GM19324 (cell line): ENCODE measurements around the gene MAP3K4.
"Not testable (repeated sequence)": the region's sequence is repeated elsewhere in the genome, so short reads cannot be mapped to it uniquely, and the experiment has no call there.

Source experiments
- ATAC-seq: cut with Tn5 transposase; IDR thresholded peaks from one replicate; pipeline ENCODE4 v1.9.1; 2021; ENCODE audit warnings: mild to moderate bottlenecking, moderate library complexity; ENCODE audit not compliant: unreplicated experiment, low FRiP score

The MAP3K4 gene

DNA sequence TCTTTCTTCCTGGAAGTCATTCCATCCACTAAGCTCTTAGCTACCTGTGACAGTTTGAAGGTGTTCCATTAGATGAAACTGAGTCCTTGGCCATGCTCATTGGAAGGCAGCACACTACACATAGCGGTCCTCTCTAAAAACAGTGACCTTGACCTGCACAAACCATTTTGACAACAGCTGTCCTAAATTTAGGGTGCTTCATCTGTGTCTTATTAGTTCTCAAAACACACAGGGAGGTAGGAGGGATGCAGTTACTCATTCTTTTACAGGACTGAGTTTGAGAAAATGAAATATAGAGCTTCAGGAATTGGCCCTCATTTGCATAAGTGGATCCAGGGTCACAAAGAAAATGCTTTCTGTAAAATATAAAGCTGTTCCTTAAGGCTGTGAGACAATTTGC lies 20.4 kb upstream of the MAP3K4 start:
- no peak for ATAC-seq

DNA sequence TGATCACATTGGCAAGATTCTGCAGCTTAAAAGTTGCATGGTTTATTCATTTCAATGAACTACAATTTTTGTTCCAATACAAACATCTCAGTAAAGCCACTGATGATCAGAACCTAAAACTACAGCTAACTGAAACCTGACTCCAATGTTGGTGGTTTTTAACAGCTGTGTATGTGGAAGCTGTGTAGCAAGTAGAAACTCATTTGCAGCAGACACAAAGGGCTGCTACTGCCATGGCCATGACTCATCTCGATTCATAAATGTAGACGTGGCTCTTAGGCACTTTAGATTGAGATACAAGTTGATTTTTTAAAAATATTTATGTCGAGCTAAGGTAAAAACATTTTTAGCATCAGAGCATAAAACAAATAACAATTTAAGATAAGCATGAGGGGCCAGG lies 19.5 kb upstream of the MAP3K4 start:
- no peak for ATAC-seq

DNA sequence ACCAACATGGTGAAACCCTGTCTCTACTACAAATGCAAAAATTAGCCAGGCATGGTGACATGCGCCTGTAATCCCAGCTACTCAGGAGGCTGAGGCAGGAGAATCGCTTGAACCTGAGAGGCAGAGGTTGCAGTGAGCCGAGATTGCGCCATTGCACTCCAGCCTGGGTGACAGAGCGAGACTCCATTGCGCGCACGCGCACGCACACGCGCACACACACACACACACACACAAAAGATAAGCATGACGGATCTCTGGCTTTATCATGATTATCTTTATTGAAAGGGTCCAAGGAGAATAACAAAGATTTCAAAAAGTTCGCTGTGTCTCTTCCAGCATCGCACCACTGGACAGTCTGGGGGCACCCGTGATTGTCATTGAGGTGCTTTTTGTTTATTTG lies 19.0 kb upstream of the MAP3K4 start:
- ATAC-seq: not testable (repeated sequence)

DNA sequence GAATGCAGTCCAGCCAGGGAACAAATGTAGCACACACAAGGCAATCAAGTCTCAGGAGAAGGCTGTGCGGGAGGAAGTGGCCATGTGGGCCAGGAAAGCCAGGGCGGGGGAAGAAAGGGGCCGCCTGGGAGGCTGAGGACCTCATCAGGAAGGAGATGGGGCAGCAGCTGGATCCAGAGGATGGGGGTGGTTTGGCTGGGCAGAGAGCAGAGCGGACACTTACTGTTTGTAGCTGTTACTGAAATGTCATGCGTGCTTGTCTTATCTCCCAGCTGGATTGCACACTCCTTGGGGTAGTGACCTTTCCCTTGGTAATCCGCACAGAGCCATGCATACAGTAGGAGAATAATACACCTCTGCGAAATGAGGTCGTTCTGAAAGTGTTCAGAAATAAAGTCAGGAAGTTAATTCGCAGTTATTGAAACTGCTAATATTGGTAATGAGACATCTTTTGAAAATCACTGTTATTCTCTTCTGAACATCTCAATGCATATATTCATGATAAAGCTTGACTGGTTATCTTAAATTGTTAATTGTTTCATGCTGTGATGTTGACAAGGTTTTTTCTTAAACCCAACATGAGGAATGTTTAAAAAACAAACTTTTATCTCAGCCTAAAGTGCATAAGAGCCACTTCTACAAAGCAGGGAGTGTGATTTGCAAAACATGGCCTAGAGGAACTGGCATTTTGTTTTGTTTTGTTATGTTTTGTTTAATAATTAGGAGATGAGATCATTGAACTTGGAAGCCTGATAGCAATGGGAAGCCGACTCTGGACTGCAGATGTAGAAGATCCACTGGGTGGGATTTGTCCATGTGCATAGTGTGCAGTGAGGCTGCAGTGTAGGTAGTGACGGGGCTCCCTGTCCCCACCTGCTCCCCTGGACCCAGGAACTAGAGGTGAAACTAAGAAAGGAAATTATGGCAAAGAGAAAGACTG lies 18.0 kb upstream of the MAP3K4 start:
- no peak for ATAC-seq

DNA sequence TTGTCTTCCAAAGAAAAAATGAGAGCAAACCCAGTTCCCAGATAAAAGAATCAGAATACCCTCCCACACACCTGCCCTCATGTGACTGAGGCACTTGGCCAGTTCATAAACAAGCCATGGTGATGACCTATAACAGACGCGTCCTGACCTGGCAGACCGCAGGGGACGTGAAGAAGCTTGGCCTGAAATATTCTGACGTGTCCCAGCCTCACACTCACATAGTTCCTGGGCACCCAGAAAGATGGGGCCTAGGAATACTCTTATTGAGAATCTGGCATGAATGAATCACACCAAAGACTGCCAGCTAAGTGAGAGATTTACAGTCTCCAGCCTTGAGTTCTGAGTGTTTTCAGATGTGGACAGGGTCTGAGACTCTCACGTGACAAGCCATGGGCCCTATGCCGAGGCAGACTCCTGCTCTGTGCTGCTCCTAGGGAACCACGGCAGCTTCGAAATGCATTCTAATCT lies 17.2 kb upstream of the MAP3K4 start:
- no peak for ATAC-seq

DNA sequence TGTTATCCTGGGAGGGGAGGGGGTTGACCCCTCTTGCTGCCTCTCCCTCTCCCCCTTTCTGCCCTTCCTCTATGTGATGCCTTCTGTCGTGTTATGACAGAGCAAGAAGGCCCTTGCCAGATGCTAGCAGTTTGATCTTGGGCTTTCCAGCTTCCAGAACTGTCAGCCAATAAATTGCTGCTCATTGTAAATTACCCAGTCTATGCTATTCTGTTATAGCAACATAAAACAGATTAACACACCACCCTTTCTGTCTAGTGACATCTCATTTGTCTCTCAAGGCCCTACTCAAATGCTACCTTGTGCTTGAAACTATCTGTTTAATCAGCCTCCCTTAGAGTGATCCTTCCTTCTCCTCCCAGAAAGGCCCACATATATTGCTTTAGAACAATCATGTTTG lies 16.4 kb upstream of the MAP3K4 start:
- ATAC-seq: no peak

DNA sequence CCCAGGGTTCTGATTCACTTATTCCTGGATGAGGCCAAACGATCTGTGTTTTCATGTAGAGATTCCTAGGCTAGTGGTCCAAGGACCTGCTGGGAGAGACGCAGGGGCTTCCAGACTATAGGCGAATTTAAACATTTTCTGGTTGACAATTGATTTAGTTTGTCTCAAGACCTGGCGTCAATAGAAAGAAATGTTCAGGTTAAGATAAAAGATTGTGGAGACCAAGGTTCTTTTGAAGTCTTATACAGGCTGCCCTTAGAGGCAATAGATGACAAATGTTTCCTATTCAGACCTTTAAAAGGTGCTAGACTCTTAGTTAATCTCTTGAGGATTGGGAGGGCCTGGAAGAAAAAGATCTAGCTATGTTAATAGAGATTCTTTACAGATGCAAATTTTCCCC lies 15.6 kb upstream of the MAP3K4 start:
- not testable (repeated sequence) for ATAC-seq

DNA sequence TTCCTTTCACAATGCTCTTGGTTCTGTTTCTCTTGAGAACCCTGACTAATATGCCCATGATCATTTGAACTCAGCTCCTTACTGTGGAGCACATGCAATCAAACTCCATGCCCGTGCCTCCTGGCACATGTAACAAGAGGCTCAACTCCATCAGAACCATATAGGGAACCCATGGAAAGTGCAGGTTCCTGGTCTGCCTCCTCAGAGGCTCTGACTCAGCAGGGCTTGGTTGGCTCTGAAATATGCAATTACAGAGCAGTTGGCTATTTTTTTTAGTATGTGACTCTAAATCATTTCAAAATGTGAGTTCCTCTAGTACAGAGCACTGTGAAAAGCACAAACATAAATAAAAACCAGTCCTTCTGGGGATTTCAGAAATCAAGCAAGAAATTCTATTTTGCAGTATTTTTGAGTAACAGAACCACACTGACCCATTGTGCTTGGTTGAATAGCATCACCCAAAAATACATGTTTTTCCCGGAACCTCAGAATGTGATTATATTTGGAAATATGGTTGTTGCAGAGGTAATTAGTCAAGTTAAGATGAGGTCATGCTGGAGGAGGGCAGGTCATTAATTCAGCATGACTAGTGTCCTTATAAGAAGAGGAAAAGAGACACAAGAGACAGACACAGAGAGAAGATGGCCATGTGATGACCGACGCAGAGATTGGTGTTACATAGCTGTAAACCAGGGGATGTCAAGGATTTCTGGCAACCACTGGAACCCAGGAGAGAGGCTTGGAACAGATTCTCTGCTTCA lies 13.2 kb upstream of the MAP3K4 start:
- ATAC-seq: no peak

DNA sequence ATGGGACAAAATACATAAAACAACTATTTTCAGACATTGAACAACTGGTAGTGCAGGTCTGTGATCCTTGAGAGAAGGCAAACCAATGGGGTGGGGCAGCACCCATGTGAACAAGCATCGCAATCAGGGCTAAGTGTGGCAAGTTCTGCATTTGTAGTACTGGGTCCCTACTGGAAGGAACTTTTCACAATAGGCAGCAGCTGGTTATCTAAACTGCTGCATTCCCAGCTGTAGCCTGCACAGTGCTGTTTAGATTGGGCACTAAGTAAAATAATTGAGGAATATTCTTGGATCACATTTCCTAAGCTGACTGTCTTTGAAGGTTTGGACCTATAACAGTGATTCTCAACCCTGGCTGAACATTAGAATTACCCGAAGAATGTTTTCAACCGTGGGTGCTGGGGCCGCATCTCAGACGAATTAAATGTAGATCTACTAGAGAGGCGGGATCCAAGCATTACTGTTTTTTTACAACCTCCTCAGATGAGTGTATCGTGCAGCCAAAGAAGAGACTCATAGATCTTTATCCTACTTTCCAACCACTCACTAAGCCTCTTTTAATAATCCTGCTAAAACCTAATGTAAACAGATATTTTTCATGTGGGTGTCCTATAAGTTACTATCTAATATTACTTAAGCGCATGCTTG lies 12.4 kb upstream of the MAP3K4 start:
- ATAC-seq: no peak

DNA sequence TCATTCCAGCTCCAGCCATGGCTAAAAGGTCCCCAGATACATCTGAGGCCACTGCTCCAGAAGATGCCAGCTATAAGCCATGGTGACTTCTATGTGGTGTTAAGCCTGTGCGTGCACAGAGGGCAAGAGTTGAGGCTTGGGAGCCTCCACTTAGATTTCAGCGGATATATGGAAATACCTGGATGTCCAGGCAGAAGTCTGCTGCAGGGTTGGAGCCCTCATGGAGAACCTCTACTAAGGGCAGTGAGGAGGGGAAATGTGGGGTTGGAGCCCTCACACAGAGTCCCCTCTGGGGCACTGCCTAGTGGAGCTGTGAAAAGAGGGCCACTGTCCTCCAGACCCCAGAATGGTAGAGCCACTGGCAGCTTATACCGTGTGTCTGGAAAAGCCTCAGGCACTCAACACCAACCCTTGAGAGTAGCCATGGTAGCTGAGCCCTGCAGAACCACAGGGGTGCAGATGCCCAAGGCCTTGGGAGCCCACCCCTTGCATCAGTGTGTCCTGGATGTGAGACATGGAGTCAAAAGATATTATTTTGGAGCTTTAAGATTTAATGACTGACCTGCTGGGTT lies 8.1 kb upstream of the MAP3K4 start:
- ATAC-seq: not testable (repeated sequence)

DNA sequence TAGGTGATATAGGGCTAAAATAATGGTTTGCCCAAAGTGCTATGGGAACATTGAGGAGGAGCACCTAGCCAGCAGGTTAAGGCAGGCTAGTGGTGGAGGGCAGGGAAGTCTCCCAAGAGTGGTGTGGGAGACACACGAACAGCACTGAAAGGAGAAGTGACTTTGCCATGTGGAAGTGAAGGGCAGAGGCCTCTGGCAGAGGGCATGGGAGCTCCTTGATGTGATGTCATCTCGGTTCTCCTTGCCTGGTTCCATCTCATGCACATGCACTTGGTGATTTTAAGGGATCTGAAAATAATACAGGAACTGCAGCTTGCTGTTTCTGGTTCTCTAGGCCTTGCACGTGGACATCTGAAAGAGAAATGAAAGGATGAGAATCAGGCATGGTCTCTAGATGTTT lies 4.7 kb upstream of the MAP3K4 start:
- ATAC-seq: no peak

DNA sequence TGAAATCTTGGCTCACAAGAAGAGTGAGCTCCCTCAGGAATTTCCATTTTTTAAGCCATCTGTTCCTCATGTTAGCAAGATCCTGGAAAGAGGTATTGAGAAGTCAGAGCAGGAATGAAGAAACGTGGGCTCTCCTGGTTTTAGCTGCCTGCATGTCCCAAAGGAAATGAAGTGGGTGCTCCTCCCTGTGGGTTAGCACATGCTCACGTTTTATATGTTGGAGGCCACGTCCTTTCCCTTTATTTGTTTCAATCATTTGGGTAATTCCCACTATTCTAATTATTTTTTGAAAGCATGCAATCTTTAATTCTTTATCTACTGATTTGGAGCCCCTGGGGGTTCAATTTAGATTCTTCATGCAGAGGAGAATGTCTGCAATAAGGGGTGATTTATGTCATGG lies 4.3 kb upstream of the MAP3K4 start:
- ATAC-seq: no peak

DNA sequence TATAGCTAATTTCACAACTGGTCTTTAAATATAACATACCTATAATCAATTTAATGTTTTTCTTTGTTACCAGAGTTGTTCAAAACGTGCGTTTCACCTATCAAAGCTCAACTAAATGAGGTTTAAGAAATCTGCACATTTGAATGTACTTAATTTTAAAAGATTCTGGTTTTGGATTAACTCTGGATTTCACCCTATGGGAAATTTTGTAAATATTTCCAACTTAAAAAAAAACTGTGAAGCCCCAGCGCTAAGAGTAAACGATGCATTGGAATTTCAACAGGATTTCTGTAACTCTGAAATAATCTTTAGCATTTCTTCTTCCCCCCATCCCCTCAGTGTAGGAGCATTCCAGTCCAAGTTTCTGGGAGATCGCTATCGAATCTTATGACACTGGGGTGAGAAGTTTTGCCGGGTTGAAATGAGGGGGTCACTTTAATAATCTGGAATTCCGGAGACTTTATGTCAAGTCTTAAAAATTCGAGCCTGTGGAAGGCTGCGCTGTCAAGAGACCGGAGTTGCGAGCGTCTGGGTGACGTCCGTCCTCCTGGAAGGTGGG lies 643 bp upstream of the MAP3K4 start:
- no peak for ATAC-seq

DNA sequence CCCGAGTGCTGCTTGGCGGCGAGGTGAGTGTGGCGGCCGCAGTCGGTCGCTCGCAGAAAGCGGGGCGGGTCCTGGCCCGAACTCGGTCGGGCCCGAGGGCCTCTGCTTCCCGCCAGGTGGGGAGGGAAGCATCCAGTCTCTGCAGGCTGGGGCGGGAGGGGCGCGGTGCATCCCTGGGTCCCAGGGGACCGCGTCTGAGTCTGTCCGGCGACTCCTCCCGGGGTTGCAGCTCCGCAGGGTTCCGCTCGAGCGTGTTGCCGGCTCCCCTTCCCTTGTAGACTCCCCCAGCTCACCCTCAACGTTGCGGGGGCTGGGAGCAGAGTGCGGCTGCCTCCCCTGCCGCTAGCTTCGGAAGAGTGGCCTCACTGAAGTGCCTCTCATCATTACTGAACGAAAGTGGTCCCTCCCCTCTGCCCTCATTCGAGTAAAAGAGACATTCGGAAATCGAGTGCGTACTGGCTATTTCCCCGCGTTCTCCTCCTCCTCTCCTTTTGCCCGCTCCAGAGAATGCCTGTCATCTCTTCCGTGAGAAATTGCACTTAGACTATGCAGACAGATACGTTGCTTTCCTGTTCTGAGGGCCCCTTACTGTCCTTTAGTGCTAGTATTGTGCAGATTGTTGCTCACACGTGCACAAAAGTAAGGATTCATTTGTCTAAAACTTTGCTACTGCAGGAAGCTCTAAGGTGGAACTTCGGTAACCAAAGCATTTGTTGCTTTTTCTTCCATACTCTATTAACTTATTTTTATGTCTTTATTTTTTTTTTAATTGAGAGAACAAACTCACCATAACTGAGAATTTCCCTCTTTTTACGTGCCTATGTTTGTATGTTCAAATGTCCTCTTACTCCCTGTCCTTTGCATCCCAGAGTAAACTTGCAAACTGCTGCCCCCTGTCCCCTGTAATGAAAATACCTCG lies 751 bp downstream of the MAP3K4 start:
- ATAC-seq: peak; percentile 48

DNA sequence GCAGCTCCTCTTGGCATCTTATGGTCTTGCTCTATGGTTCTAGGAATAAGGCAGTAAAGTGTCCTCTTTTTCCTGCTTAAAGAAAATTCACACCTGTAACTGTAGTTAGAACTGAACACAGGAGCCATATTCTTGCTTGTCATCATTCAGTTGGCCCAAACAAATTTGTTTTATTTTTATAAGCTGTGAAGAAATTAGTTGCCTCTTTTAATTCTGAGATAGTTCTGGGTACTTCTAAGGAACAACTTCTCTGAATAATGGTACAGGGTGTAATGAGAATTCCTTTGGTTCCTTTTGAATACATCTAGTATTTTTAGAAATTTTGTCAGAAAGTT lies 1.4 kb downstream of the MAP3K4 start:
- ATAC-seq: no peak

DNA sequence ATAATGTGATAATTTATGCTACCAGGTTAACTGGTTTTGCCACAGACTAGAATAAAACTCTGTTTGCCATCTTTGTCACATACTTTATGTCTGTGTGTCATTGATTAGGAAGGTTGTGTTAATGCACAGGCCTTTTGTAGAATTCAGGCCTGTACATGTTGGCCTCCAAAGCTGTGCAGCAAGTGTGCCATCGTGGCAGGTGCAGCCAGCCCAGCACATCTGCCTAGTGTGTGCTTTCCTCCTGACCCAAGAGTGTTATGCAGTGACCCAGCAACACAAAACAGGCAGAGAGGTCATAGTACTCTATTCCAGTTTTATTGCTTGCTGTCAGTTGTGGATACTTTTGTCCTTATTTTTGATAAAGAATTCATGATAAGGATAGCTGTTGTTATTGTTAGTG lies 3.7 kb downstream of the MAP3K4 start:
- ATAC-seq: no peak

DNA sequence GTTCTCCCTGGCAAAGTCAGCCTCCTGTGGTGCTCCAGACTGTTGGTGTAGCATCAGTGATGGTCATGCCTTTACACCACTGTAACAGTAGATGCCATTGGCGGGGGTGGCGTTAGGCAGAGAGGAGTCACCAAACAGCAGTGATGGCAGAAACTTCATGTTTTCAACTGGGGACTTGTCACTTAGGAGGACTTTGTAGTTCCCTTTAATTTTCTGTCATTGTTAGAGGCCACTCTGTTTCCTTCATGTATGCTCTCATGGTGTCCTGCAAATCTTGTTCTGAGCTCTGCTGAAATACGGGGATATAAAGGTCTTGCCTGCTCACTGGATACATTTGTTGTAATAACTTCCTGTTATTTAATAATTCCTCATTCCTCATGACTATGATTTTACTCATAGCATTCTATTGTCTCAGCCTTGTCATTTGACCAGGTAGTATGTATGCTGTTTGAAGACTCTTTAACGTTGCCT lies 4.6 kb downstream of the MAP3K4 start:
- no peak for ATAC-seq

DNA sequence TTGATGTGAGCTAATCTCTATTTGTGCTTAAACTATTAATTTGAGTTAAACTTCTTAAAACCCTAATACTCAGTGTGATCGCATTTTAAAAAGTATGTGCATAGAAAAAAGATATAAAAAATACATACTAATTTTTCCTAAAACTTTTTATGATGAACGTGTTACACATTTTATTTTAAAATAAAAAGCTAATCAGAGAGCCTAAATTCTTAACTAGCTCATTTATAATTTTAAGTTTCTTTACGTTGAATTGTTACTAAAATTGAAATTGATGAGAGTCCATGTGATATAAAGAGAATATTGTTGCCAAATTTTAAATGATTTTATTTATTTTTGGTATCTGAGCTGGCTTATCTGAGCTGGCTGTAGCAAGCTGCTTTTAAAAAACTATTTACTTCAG lies 6.6 kb downstream of the MAP3K4 start:
- no peak for ATAC-seq

DNA sequence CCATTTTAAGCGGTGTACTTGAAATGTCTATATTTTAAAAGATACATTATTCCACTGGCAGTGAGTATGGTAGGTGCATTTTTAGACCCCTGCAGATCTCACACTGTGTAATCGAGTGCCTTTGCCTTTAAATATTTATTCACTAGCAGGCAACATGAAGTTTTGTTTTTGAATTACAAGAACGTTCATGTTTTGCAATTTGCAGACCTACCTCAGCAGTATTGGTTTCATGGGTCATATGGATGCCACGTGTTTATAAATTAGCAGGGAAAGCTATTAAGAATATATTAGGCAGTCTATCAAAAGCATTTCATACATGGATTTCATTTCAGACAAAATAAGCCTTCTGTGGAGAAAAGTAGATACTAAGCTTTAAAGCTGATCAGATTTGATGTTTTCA lies 7.2 kb downstream of the MAP3K4 start:
- no peak for ATAC-seq
